Activated CD8-positive, alpha-beta memory T cell treated with anti-CD3 and anti-CD28 coated beads, Interleukin-2, amount 50 U/mL, for 1 hour (primary cell): ENCODE results near the gene TUBAL3.
"Not testable (repeated sequence)": the region's sequence is repeated elsewhere in the genome, so short reads cannot be mapped to it uniquely, and the experiment has no call there.

Source experiments
- DNase-seq: peaks from one replicate; pipeline ENCODE4 v3.0.0-alpha.2; 2020; ENCODE audit errors: extremely low read depth

The TUBAL3 gene

DNA sequence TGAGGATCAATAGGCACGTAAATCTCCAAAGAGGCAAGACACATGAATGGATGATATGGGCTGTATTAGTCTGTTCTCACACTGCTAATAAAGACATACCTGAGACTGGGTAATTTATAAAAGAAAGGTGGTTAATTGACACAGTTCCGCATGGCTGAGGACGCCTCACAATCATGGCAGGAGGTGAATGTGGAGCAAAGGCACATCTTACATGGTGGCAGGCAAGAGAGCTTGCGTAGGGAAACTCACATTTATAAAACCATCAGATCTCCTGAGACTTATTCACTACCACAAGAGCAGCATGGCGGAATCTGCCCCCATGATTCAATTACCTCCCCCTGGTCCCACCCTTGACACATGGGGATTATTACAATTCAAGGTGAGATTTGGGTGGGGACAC, 25.4 kb downstream of the TUBAL3 start:
- DNase-seq = not testable (repeated sequence)

DNA sequence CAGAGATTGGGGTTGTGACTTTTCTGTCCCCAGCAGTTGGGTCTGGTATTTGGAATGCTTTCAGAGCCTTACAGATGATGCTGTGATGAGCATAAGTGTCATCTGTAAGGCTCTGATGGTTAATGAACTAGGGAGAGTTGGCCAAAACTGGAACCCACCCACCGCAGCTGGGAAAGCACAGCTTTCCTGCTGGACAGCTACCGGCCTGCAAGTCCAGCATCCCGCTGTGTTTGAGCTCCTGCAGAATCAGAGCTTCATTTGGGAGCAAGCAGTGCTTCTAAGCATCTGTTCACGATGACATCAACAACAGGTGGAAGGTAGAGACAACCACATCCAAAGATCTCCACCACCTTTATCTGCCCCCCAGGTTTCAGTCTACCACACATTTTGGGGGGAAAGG, 28.2 kb downstream of the TUBAL3 start:
- DNase-seq = no peak

DNA sequence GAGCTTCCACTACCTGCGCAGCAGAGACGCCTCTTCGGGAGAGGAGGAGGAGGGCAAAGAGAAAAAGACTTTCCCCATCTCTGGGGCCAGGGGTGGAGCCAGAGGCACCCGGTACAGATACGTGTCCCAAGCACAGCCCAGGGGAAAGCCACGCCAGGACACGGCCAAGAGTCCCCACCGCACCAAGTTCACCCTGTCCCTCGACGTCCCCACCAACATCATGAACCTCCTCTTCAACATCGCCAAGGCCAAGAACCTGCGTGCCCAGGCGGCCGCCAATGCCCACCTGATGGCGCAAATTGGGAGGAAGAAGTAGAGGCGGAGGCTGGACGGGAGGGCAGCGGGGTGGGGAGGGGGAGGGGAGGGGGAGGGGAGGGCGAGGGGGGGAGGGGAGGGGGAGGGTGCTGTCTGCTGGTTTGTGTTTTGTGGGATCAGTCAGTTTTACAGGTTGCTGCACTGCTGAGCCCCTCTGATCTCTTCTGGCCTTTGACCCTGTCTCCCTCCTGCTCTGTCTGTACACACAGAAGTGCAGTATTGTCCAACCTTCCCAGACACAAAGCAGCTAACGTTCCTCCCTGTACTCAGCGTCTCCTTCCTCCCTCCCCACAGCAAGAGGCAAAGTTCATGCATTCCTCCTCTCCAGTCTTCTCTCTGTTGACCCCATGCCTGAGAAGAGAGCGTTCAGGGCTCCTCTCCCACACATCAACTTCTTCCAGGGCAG, 30.6 kb downstream of the TUBAL3 start:
- no peak for DNase-seq

DNA sequence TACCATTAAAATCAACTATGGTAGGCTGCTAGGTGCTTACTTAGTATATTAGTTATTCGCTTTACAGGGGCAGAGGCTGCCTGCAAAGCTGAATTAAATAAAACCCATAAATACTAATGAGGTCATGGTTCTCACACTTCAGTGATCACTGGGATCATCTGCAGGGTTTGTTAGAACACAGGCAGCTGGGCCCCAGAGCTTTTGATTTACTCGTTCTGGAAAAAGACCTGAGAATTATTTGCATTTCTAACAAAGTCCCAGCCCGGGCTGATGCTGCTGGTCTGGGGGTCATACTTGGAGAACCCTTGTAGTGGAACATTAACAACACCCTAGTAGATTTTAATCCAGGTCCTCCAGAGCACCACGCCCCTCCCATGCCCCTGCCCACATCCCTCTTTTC, 31.3 kb downstream of the TUBAL3 start:
- DNase-seq = no peak

DNA sequence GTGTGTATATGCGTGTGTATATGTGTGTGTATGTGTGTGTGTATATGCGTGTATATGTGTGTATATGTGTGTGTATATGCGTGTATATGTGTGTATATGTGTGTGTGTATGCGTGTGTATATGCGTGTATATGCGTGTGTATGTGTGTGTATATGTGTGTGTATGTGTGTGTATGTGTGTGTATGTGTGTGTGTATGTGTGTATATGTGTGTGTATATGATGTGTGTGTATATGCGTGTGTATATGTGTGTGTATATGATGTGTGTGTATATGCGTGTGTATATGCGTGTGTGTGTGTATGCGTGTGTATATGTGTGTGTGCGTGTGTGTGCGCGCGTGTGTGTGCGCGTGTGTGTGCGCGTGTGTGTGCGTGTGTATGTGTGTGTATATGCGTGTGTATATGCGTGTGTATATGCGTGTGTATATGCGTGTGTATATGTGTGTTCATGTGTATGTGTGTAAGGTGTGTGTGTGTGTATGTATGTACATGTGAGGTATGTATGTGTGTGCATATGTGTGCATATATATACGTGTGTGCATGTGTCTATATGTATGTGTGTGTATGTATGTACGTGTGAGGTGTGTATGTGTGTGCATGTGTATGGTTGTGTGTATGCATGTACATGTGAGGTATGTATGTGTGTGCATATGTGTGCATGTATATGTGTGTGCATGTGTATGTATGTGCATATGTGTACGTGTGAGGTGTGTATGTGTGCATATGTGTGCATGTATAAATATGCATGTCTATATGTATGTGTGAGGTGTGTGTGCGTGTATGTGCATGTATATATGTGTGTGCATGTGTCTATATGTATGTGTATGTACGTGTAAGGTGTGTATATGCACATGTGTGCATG, 33.9 kb downstream of the TUBAL3 start:
- DNase-seq = no peak

DNA sequence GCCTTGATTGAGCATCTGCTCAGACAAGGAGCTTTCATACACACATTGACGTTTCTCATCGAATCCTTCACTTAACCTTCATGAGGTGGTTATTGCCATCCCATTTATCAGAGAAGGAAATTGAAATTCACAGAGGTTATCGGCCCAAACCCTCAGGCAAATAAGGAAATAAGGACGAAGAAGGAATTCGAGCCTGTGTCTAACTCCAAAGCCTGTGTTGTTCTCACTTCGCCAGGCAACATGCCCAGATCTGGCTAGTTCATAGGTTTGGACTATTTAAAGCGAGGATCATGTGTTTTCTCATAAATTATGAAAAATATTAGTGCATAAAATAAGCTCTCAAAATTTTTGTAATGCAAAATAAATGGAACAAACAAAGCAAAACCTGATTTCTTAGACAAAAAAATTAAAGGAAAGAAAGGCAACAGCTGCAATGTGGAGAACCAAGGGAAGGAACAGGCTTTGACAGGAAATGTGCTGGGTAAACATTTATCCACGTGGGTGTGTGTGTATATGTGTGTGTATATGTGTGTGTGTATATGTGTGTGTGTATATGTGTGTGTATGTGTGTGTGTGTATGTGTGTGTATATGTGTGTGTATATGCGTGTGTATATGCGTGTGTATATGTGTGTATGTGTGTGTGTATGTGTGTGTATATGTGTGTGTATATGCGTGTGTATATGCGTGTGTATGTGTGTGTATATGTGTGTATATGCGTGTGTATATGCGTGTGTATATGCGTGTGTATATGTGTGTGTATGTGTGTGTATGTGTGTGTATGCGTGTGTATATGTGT, 35.1 kb downstream of the TUBAL3 start:
- no peak for DNase-seq

DNA sequence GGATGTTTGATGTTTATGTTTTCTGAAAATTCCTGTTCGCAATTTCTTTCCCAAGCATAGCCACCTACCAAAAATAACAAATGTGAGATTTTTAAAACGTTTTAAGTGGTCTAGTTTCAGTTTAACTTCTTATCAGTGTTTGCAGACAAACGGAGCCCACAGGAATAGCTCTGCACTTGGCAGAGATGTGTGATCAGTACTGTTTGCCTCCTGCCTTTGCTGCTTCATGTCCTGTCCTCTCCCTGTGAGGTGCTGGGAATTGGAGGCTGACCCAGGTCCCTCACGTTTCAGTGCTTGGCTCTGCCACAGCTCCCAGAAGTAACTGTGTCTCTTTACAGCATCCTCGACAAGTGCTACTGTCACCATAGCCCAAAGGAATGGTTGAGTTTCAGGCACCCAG, 38.7 kb downstream of the TUBAL3 start:
- DNase-seq = no peak

DNA sequence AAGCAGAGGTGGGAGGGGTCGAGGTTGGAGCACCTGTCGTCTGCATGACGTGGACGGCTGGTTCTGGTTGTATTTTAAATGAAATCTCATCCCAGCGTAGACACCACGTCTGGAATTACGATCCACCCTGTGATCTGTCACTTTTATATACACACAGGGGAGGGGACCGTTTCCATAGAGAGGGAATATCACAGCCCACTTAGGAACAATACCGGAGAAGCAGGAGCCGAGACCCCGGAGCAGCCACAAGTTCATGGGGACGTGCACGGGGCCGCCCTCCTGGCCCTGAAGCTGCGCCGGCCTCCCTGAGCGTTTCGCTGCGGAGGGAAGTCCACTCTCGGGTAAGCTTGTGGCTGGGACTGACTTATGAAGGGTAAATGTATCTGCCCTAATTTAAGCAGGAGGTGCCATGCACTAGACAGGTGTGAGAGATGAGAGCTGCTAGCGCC, 39.7 kb downstream of the TUBAL3 start, which contains the start of gene UCN3:
Gene UCN3 (plus strand): TSS at position 77 of the 449 bp plus-strand sequence. CDS start 8,755 bp downstream, outside the sequence.
- no peak for DNase-seq

DNA sequence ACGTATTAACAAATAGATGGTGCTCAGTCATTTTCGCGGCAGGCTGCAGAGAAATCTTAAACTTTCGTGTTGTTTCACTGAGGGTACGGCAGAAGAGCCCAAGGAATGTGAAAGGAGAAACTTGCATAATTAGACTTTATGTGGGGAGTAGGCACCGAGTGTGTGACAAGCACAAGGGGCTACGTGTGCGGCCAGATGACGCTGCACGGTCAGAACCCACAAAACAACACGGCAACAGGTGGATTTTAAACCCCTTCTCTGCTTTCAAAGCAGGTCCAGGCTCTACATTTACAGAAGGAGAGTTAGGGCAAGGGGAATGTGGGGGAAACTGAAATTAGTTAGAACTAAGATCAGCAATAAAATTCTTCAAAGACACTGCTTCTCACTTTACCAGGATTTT, 40.3 kb downstream of the TUBAL3 start:
- DNase-seq = no peak

DNA sequence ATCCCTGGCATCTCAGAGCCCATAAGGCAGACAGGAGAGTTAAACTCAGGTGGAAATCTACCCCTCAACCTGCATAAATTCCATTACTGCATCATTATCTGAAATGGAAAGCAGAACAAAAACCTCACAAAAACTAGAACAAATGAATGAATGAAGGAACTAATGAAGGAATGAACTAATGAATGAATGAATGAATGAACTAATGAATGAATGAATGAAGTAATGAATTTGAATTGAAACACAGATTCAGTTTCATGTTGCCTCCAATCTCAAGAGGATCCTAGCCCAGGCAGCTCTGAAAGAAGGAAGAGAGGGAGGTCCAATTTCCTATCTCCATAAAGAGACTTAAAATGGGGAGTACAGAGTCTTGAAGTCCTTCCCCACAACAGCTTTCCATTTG, 41.8 kb downstream of the TUBAL3 start:
- no peak for DNase-seq

DNA sequence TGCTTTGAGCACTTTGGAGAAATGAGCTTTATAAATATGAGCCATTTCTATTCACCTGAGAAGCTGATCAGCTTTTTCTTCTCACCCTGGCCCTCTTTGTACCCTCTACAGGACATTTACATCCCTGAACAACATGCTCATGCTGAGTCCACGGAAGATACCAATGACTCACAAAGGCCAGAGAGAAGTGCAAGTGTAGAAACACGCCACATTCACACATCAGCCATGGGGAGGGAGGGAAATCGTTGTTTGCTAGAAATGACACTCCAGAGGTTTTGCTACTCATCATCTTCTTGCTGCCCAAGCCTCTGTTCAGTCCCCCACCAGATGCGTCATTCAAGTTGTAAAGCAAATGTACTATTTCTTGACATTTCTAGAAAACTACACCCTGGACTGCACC, 42.7 kb downstream of the TUBAL3 start:
- no peak for DNase-seq

DNA sequence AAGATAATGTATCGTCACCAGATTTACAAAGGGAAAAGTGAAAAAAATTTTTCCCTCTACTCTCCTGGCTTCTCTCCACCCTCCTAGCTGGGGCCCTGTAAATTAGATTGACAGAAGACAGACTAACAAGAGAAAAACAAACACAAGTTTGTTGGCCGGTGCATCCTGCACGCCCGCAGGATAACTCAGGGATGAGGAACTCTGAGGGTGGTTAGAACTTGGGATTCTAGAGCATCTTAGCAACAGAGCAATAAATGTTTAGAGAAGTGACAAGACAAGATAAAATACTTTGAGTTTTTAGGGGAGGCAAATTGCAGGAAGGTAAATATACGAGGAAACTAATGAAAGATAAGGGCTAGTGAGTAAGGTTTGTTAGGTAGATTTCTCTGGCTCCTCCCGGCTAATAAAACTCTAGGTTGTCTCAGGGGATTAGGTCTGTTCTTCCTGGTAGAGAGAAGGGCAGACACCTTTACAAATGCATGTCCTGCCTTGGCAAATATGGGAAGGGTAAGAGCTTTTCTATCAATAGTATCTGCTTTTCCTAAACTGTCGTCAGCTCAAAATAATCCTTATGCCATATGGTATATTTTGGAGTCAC, 44.2 kb downstream of the TUBAL3 start:
- no peak for DNase-seq

DNA sequence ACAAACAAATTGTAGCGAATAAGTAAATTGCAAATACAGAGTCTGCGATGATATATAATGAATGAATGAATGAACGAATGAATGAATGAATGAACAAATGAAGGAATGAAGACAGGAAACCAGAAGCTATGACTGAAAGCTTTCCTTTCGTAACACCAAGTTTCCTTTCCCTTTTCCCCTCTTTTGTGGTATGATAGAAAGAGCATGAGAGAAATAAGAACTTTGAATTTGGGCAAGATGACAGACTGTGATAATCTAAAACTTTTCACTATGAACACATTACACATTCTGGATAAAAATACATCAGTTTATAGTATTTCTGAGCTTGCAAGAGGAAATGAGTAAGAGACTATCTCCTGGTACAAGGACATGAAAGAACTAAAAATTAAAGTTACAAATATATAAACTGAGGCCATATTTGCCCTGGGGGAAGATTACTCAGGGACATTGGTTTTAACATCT, 48.3 kb downstream of the TUBAL3 start:
- no peak for DNase-seq

DNA sequence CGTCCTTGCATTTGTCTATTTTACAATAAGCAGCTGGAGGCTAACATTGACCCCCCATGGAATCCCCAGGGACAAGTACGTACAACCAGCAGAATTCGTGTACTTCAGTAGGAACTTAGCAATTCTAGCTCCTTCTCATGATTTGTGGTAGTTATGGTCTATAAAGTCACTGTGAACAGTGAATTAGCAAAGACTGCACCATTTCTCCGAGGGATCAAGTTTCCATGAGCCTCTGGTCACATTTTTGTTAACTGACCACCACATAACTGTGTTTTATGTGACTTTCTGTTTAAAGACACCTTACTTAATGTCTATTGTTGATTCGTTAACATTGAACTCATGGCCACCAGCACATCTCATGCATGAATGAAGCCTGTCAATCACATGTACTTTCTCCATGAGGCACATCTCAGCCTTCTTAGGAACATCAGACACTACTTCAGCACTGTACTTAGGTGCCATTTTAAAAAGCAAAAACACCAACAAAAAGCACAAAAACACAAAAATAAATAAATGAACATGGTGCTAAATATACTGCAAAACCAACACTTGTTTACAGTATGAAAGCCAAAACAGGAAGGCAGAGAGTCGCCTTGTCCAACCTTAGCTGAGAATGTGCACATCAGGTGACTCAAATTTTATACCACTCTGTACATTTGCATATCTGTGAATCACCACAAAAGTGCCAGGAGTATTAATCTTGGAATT, 48.9 kb downstream of the TUBAL3 start:
- no peak for DNase-seq

DNA sequence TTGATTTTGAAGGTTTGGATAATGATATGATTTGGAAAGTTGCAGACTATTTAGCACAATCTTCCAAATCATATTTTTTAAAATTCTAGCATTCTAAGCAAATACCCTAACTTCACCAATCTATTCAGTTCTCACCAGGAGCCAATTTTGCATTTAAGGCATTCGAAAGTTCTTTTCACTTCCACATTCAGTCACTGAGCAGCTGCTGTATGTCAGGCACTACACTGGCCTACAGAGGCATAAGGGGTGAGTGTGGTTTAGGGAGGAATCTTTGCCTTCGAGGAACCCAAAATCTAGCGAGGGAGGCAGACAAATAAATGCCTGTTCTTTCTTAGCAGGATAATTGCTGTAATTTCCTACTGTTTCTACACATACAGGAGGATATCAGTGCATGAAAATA, 50.6 kb downstream of the TUBAL3 start:
- no peak for DNase-seq

DNA sequence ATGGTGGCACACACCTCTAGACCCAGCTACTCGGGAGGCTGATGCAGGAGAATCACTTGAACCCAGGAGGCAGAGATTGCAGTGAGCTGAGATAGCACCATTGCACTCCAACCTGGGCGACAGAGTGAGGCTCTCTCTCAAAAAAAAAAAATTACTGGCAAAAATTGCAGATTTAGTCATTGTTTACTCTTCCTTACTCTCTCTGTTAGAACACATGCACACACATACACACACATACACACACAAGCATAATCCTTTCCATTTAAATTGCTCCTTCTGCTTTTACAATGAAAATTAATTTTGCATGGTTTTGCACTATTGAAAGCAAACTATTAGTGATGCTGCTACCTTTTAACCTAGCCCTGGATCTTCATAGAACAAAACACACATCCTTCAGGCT, 55.3 kb downstream of the TUBAL3 start:
- no peak for DNase-seq

DNA sequence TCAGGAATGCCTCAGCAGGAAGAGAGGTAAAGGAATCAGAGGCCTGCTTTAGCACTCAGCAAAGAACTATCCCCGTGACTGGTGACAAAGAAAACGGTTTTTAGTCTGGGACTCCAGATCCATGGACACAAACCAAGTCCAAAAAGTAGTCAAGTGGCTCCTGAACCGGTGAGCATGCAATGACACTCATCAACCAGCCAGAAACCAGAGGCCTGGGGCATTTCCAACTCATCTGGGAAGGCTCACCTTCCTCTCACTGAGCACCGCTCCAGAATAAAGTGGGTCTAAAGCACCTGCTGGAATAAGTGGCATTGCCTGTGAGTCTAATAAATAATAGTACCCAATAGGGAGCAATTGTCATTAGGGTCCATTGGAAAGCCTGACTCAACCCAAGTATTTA, 57.7 kb downstream of the TUBAL3 start:
- no peak for DNase-seq

DNA sequence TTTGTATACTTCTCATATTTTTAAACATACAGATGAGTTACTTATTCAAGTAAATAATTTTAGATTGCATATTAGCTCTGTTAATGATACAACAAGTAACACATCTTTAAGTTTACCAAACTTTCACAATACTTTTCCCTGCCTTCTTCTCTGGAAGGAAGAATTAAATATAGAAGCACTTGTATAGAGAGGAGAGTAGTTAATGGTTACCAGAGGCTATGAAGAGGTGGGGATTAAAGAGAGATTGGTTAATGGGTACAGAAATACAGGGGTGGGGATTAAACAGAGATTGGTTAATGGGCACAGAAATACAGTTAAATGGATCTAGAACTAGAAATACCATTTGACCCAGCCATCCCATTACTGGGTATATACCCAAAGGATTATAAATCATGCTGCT, 59.9 kb downstream of the TUBAL3 start:
- DNase-seq = no peak

DNA sequence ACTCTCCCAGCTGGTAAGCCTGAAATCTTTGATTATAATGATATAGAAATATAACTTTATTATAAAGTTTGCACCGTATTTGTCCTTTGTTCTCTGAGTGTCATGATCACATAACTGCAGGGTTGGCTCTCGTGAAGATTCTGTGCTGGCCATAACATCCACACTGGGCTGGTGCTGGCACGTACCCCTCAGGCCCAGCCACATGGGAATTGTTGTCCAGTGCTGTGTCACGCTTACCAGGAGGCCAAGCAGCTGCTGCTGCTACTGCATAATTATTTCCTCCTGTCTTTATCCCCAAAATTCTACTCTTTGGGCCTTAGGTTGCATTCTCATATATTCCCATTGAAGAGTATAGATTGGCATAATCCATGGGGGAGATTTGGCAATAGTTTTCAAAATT, 60.6 kb downstream of the TUBAL3 start:
- DNase-seq = no peak

DNA sequence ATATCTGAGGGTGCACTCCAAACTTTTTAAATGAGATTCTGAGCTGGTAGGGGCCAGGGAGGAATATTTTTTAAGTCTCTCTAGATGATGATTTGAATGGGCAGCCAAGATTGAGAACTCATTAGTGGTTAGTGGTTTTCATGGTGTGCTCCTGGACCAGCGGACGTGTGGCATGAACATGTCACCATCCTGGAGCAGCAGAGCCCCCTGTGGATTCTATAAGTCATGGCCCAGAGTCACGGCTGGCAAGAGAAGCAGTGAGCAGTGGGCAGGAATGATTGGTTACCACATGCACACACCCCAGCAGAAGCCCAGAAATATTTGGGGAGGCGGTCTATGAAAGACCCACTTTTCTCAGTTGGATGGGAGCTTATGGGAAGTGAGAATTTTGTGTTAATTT, 61.1 kb downstream of the TUBAL3 start:
- no peak for DNase-seq
